KMS-11 (cell line): ENCODE measurements around the gene ZNF3.

Source experiments
- H2AFZ ChIP-seq: fragments of 200-600 bp; sonication (generic); 2 replicates; pipeline ENCODE4 v1.6.1; 2016; ENCODE audit warnings: antibody characterized with exemption, mixed run types, low read depth
- H3K27ac ChIP-seq: fragments of 200-600 bp; sonication (generic); 2 replicates; pipeline ENCODE4 v1.6.1; 2016; ENCODE audit warnings: mild to moderate bottlenecking, mixed run types
- H3K27me3 ChIP-seq: fragments of 200-600 bp; sonication (generic); 2 replicates; pipeline ENCODE4 v1.6.1; 2017; ENCODE audit warnings: mild to moderate bottlenecking, low read depth, mixed run types, moderate library complexity; ENCODE audit not compliant: insufficient read depth
- H3K36me3 ChIP-seq: fragments of 200-600 bp; sonication (generic); 2 replicates; pipeline ENCODE4 v1.6.1; 2017; ENCODE audit warnings: mild to moderate bottlenecking, mixed run types; ENCODE audit not compliant: insufficient read depth
- H3K4me1 ChIP-seq: fragments of 200-600 bp; sonication (generic); 2 replicates; pipeline ENCODE4 v1.6.1; 2016; ENCODE audit warnings: mild to moderate bottlenecking, low read depth, mixed run types; ENCODE audit not compliant: poor library complexity, severe bottlenecking
- H3K4me2 ChIP-seq: fragments of 200-600 bp; sonication (generic); 2 replicates; pipeline ENCODE4 v1.7.0; 2016; ENCODE audit warnings: mild to moderate bottlenecking, mixed run types
- H3K4me3 ChIP-seq: fragments of 200-600 bp; sonication (generic); IDR thresholded peaks from 2 replicates; pipeline ENCODE4 v1.6.1; 2017; ENCODE audit warnings: low read depth, low read length, mixed read lengths; ENCODE audit not compliant: insufficient read depth
- H3K79me2 ChIP-seq: fragments of 200-600 bp; sonication (generic); 2 replicates; pipeline ENCODE4 v1.6.1; 2016; ENCODE audit warnings: low read depth, mixed run types; ENCODE audit not compliant: insufficient read depth
- H3K9ac ChIP-seq: fragments of 200-600 bp; sonication (generic); 2 replicates; pipeline ENCODE4 v1.6.1; 2016; ENCODE audit warnings: mild to moderate bottlenecking, mixed run types
- H4K20me1 ChIP-seq: fragments of 200-600 bp; sonication (generic); 2 replicates; pipeline ENCODE4 v1.6.1; 2016; ENCODE audit warnings: mild to moderate bottlenecking, mixed run types; ENCODE audit not compliant: insufficient read depth
- TF ChIP-seq, protein P1 (sequence below): fragments of 200-600 bp; sonication (generic); conservative IDR thresholded peaks from 2 replicates; pipeline ENCODE4 v1.6.1; 2017; ENCODE audit warnings: low read depth, mild to moderate bottlenecking, antibody characterized with exemption, low read length, moderate library complexity, mixed read lengths

The ZNF3 gene

DNA sequence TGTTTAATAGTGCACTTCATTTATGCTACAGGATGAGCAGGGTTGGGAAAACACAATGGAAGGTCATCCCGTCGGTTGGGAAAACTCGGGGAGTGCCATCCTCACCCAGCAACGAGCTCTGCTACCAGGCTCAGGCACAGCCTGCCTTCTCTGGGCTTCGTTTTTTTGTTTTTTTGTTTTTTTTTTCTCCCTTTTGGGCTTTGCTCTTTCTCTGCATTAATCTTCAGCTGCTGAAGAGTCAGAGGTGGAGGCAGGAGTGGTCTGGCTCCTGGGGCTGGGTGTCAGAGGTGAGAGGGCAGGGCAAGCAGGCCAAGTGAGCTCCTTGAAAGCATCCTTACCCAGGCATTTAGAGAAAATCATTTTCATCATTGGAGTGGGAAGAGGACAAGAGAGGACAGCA lies 11.5 kb downstream of the ZNF3 start:
- Histone ChIP-seq H3K36me3 (peaks cover 23% of the 10 kb centered on the region; the same call in 1 of the 2 replicates), H3K27me3 (no peaks in the 10 kb centered on the region), H2AFZ (no peak overlapping the region), H3K27ac (no peak overlapping the region), H3K4me3 (no peak overlapping the region), H3K4me1 (no peaks in the 10 kb centered on the region), H3K79me2 (no peaks in the 10 kb centered on the region), H3K9ac (no peak overlapping the region), H3K4me2 (no peak overlapping the region), H4K20me1 (no peaks in the 10 kb centered on the region)
- TF ChIP-seq, protein P1, sequence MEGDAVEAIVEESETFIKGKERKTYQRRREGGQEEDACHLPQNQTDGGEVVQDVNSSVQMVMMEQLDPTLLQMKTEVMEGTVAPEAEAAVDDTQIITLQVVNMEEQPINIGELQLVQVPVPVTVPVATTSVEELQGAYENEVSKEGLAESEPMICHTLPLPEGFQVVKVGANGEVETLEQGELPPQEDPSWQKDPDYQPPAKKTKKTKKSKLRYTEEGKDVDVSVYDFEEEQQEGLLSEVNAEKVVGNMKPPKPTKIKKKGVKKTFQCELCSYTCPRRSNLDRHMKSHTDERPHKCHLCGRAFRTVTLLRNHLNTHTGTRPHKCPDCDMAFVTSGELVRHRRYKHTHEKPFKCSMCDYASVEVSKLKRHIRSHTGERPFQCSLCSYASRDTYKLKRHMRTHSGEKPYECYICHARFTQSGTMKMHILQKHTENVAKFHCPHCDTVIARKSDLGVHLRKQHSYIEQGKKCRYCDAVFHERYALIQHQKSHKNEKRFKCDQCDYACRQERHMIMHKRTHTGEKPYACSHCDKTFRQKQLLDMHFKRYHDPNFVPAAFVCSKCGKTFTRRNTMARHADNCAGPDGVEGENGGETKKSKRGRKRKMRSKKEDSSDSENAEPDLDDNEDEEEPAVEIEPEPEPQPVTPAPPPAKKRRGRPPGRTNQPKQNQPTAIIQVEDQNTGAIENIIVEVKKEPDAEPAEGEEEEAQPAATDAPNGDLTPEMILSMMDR, result no peak

DNA sequence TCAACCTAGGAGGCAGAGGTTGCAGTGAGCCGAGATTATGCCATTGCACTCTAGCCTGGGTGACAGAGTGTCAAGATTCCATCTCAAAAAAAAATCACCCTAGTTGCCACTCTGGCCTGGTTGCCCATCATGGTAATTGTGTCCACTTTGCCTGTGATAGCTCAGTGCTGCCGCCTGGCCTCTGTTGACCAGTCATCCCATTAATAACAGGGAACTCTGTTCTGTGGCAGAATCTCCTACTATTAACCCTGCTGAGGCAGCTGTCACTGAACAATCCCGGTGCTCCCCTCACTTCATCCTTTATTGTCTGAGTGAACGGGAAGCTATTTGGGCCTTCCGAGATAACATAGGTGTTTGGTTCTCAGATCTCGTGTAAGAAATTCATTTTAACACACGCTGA lies 14.6 kb downstream of the ZNF3 start:
- Histone ChIP-seq H3K9ac (no peak overlapping the region), H3K4me3 (no peak overlapping the region), H2AFZ (no peak overlapping the region), H3K36me3 (peaks cover 9% of the 10 kb centered on the region; the same call in 1 of the 2 replicates), H3K4me1 (no peaks in the 10 kb centered on the region), H3K4me2 (no peak overlapping the region), H4K20me1 (no peaks in the 10 kb centered on the region), H3K27me3 (no peaks in the 10 kb centered on the region), H3K79me2 (no peaks in the 10 kb centered on the region), H3K27ac (no peak overlapping the region)
- TF ChIP-seq, protein P1, result no peak

DNA sequence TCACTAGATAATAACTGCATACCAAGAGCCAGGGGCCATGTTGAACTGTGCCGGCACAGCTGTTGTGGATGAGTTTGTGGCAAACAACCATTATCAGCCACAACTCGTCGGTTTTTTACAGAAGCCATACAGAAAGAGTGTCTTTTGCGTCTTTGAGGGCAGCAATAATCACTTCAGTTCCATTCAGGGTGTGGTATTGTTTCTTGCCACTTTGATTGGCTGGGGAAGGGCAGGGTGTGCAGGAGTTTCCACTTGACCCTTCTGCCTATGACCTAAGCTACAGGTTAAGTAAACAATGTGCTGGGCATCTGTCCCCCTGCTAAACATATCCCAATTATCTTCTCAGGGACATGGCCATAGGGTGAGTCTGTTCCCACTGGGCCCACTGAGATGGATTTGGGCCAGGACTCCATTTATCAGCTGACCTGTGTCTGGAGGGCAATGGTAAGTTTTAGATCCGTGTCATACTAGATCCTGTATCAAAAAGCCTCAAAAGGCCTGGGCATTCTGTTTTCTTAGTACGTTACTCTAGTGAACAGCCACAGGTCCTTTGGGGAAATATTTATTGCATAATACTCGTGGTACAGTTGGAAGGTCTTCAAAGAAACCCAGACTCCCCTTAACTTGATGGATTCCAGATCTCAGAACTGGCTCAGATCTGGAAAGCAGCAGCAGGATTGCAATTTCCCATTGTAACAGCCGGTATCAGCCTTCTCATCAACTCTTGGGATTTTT lies 15.9 kb downstream of the ZNF3 start:
- H3K4me3 ChIP-seq, result no peak overlapping the region
- H3K27me3 ChIP-seq, result no peaks in the 10 kb centered on the region
- no peaks in the 10 kb centered on the region for H3K4me1 ChIP-seq
- H3K79me2 ChIP-seq, result no peaks in the 10 kb centered on the region
- H4K20me1 ChIP-seq, result no peaks in the 10 kb centered on the region
- no peak overlapping the region for H3K27ac ChIP-seq
- no peak overlapping the region for H3K4me2 ChIP-seq
- TF ChIP-seq, protein P1, result no peak
- peaks cover 4% of the 10 kb centered on the region; the same call in 1 of the 2 replicates for H3K36me3 ChIP-seq
- H3K9ac ChIP-seq, result no peak overlapping the region
- H2AFZ ChIP-seq, result no peak overlapping the region

DNA sequence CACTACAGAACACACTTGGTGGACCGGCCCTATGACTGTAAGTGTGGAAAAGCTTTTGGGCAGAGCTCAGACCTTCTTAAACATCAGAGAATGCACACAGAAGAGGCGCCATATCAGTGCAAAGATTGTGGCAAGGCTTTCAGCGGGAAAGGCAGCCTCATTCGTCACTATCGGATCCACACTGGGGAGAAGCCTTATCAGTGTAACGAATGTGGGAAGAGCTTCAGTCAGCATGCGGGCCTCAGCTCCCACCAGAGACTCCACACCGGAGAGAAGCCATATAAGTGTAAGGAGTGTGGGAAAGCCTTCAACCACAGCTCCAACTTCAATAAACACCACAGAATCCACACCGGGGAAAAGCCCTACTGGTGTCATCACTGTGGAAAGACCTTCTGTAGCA lies 17.4 kb downstream of the ZNF3 start:
- TF ChIP-seq, protein P1, result no peak

More for the DNA sequence above, 17.4 kb downstream of the ZNF3 start:
- no peak overlapping the region for H3K4me2 ChIP-seq
- no peaks in the 10 kb centered on the region for H3K27me3 ChIP-seq
- no peak overlapping the region for H3K4me3 ChIP-seq
- no peak overlapping the region for H2AFZ ChIP-seq
- H3K79me2 ChIP-seq, result no peaks in the 10 kb centered on the region
- no peaks in the 10 kb centered on the region for H4K20me1 ChIP-seq
- H3K36me3 ChIP-seq, result no peaks in the 10 kb centered on the region
- H3K27ac ChIP-seq, result no peak overlapping the region
- no peak overlapping the region for H3K9ac ChIP-seq
- peaks cover under 1% of the 10 kb centered on the region for H3K4me1 ChIP-seq
